Raji (cell line): ENCODE results near the gene TTLL5.

Experiments
- POLR2A ChIP-seq: IDR thresholded peaks from 2 replicates; pipeline ENCODE4 v1.6.1; 2011; ENCODE audit warnings: low read depth, low read length, control low read depth; ENCODE audit not compliant: insufficient read depth

TTLL5 gene

GRCh38 chr14:75643985-75644384, 17.1 kb upstream of the TTLL5 start:
- TF ChIP-seq POLR2A: no peak

DNA sequence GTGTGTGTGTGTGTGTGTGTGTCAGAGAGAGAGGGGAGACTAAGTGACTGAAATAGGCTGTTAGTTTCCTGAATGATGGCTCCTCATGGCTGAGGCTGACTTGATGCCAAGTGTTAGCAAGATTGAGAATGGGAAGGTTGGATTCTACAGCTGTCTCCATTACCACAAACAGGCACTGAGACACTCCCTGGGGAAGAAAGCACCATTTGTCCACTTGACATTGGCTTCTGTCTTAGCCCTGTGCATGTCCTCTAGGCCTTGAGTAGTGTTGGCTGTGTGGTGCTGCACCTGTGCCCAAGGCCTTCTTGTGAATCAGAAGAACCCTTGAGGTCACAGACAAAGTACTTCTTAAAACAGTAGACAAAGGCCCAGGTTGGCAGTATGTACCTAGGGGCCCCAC, 16.0 kb upstream of the TTLL5 start:
- no peak for TF ChIP-seq POLR2A

DNA sequence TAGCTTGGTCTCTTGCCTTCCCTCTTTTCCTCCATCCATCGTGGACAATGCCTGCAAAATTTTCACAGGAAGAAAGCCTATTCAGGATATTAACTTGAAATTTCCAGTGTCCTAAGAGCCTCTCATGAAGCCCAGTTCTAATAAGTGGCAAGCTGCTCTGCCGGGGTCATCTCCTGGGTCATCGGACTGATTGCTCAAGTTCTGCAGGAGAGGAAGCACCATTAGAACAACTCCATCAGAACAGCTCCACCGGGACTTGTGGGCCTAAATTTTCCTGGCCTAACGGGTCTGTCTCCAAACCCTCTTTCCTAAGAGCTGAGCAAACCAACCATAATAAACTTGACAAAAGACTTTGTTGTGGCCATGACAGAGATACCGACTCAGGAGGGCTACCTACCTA, 14.3 kb upstream of the TTLL5 start:
- TF ChIP-seq POLR2A: no peak

GRCh38 chr14:75647640-75648039, 13.4 kb upstream of the TTLL5 start:
- no peak for TF ChIP-seq POLR2A

DNA sequence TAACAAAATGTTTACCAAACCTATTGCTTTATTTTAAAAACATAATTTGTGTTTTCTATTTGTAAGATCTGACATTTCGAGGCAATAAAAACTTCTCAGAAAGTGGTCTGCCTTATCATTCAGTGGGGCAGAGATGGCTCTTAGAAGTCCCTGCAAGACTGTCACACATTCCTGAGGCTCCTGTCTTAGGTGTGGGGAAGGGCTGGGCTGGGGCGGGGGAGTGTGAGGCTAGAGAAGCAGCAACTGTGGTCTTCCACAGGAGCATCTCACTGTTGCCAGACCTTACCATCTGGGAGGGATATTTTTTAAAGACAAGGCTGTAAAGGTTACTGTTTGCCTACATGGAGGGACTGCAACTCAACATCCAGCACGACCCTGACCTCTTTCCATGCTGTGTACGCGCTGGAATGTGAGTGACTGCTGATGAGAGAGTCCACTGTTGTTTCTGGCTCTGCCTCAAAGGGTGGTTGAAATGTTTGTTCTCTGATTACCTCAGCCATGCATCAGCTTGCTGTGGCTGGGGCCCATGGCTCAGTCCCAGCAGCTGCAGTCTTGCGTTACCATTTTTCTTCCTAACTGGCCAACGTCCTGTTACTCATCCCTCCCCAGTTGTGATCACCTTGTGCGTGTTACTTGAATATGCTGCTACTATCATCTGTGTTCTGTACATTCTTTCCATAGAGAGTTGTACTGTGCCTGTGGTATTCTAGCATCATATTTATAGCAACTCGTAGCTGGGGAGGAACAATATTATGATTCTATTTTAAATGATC, 12.8 kb upstream of the TTLL5 start:
- no peak for TF ChIP-seq POLR2A

- no peak for TF ChIP-seq POLR2A
Measured at GRCh38 chr14:75649337-75649736, 11.7 kb upstream of the TTLL5 start.

GRCh38 chr14:75649773-75650172, 11.3 kb upstream of the TTLL5 start:
- TF ChIP-seq POLR2A: no peak

- TF ChIP-seq POLR2A: no peak
Measured at GRCh38 chr14:75650253-75651058, 10.6 kb upstream of the TTLL5 start.

GRCh38 chr14:75653563-75653962, 7.5 kb upstream of the TTLL5 start:
- TF ChIP-seq POLR2A: no peak

DNA sequence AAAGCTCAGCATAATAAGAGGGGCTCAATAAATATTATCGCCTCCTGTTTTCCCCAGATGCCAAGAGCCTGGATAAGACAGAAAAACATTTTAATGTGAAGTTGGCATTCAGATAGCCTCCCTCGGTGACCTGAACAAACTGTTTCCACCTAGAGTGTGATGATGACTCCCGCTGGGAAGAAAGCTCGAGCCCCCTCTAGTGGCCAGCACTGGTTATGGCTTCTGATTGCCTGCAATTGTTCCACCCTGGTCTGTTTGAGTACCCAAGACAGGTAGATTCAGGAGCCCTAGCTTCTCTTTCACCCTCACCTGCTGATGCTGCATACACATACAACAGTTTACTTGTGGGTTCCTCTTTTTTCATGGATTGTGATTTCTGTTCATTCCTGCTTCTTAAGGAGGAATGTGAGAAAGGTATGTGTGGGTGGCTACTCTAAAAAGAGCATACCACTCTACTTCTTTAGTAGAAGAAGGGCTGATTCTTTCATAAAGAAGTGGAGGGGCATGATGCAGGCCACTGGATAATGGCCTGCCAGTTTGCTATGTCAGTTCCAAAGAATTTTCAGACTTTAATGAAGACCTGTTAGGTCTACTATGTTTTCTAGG, 6.8 kb upstream of the TTLL5 start:
- TF ChIP-seq POLR2A: no peak

DNA sequence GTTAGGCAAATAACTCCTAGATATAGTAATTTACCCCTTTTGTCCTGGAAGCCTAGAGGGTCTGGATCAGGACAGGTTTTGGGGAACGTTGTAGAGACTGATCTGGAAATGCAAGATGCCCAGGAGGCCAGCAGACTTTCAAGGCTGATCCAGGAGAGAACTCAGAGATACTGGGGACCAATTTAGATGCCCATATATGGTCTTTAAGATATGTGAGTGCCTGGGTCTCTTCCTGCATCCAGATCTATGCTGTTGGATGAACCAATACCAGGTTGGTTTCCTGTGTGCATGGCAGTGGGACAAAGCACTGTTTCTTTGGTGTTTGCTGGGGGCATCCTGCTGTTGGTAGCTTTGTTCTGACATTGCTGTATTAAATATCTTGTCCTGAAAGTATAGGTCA, 5.8 kb upstream of the TTLL5 start:
- no peak for TF ChIP-seq POLR2A

- no peak for TF ChIP-seq POLR2A
Measured at GRCh38 chr14:75657331-75657730, 3.7 kb upstream of the TTLL5 start.

DNA sequence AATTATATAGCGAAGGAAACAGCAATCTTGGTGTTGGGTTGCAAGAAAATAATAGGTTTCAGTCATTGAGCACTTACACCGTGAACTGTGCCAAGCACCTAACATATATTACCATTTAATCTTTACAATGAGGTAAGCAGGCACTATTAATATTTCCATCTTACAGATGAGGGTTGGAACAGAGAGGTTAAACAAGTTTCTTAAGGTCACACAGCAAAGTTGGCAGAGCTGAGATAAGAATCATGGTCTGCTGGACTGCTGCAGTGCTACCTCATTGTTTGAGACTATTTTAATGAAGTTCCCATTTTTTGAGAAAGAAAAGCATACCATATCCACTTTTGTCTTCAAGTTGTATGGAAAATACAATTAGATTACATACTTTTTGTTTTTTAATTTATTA, 2.1 kb upstream of the TTLL5 start:
- TF ChIP-seq POLR2A: no peak

GRCh38 chr14:75660238-75660629, 812 bp upstream of the TTLL5 start:
- no peak for TF ChIP-seq POLR2A

DNA sequence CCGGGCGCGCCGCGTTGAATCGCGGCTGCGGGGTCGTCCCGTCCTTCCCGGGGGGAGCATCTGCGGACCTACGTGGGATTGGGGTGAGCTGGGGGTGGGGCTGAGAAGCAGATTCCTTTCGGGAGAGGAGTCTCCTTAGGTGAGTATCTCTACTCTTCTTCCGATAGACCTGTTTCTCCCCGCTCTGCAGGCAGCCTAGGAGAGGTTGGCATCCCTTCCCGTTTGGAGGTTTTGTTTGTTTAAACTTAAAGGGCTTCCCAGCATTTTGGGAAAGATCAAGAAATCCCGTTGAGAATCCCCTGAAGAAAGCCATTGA, 411 bp downstream of the TTLL5 start:
- no peak for TF ChIP-seq POLR2A

- no peak for TF ChIP-seq POLR2A
Measured at GRCh38 chr14:75662966-75663365, 1.9 kb downstream of the TTLL5 start.

DNA sequence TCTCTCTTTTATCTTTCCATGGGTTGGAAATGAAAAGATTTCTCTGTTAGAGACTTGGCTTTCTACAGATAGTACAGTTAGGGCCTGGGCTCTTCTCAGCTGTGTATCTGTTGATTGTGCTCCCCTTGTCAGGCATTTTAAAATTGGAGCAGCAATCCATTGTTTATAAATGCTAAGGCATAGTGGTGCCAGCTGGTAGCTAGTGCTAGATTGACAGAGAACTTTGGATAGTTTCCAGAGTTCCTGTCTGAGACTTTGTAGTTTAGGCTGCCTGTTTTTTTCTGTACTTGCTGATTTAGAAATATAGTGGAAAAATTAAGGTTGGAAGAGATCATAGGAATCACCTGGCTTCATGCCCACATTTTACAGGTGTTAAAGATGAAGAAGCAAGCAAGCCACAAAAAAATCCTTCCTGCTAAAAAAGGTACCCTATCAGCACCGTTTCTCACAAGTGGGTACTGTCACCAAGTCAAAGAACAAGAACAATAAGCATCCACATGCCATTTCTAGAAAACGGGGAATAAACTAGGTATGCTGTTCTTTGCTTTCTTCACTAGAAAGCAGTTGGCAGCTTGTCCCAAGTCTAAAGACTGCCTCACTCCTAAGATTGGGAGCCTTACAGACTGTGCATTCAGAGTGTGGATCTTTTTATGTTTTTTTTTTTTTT, 6.2 kb downstream of the TTLL5 start:
- TF ChIP-seq POLR2A: no peak
